Activated CD8-positive, alpha-beta memory T cell treated with anti-CD3 and anti-CD28 coated beads, Interleukin-2, amount 50 U/mL, for 1 hour (primary cell): ENCODE data around the gene TSPAN5.

ENCODE experiments used
- DNase-seq: peaks from one replicate; pipeline ENCODE4 v3.0.0-alpha.2; 2020; ENCODE audit errors: extremely low read depth

TSPAN5 gene

DNA sequence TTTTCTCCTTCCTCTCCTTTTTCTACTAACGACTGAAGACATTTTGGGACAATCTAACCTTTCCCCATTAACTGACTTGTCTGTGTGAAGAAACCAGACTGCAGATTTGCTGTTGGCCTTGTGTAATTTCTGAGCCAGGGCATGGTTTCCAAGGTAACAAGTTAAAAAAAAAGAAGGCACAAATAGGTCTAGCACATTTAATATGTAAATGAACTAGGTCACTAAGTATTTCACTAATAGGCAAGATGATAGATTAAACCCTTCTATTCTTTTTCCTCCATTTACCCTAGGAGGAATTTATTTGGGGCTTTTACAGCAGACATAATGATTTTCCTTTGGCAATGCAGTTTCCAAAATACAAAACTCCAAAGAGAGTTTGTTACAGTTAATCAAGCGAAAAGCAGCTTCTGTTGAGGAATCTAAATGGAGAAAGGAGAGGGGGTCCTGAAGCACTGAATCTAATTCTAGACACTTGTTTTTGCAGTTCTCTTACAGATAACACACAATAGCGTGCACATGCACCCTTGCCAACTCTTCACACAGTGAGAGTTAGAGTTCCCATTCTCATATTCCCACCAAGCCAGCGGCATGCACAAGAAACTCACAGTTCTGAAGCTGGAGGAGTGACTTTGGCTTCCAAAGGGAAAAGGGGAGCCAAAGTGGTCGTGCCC lies 72.0 kb downstream of the TSPAN5 start:
- no peak for DNase-seq

DNA sequence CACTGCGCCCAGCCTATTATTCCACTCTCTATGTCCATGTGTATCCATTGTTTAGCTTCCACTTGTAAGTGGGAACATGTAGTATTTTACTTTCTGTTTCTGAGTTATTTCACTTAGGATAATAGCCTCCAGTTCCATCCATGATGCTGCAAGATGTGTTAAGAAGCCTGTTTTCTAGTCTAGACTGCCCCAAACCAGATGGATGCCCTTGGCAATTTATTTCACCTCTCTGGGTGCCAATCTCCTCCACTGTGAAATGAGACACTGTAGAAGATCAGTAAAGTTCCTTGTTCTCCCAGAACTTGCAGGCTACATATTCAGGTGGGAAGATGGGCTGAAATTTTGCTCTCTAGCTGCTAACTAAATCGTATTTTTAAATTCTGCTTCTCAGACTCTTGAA lies 72.8 kb downstream of the TSPAN5 start:
- no peak for DNase-seq

DNA sequence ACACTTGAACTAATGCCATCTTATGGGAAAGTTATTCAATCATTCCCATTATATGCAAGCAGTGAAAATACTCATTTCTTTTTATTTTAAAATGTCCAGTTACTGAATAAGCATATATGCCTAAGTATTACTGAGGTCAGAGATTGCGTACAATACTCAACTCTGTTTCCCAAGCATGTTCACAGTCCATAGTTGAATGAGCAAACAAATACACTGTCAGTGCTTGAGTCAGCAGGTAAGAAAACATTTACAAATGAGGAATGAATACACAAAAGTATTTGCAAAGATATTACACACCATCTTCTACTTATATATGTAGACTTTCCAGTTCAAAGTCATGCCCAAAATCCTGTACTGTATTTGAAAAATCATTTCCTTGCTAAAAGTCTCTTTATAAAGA lies 74.1 kb downstream of the TSPAN5 start:
- no peak for DNase-seq

DNA sequence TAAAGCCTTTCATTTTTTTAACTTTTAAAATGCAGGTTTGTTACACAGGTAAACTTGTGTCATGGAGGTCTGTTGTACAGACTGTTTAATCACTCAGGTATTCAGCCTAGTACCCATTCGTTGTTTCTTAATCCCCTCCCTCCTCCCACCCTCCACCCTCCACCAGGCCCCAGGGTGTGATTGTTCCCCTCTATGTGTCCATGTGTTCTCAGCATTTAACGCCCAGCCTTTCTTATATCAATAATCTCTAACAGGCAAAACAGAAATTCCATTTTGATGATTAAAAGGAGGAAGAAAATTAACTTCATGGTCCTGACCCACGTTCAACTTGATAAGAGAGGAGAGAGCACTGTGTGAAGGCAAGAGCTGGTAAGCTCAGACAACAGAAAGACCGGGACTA lies 75.1 kb downstream of the TSPAN5 start:
- no peak for DNase-seq

DNA sequence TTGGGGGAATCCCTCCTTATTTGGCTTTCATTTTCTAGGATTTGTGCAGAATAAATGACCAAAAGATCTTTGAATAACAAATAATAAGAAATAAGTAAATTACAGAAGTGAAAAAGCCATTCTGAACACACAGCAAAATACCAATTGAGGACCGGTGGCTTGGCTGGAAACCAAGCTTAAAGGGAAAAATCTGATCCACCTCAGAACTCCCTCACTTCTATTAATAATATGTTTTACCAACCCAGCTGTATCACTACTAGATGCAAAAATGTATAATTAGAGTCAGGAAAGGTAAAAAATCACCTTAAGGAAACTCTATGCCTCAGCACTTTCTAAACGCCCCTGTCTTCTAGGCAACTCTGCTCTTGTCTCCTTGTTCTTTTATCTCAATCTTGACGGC lies 77.3 kb downstream of the TSPAN5 start:
- no peak for DNase-seq

DNA sequence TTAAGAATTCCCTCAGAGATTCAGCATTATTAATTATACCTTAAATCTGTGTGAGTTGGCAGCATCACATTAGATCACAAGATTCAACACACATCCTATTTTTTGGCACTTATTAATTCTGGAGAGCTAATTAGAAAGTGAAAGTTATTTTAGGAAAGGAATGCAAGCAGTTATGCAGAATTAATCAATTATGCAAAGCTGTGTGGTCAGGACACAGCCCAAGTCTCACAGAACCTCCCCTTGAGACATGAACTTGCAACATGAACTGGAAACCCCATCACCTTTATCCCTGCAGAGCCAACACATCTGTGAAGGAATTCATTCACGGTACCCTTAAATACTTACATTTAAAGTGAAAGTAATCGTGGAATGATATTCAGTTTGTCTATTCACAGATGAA lies 80.5 kb downstream of the TSPAN5 start:
- DNase-seq = no peak

DNA sequence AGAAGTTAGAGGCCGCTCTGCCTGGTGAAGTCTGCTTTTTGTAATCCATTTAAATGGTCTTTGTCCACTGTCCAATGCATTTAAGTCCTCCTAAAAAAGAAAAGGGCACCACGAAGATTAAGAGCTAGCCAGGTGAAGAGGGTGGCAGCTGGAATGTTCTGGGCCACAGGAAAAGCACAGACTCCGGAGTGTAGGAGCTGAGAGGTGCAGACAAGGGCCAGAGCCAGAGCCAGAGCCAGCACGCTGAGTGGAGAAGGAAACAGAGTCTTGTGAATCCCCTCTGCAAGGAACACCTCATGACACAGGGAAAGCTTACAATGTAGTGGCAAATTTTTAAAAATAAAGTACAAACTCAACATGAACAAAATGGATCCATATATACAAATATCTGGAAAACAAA lies 83.6 kb downstream of the TSPAN5 start:
- DNase-seq = no peak

DNA sequence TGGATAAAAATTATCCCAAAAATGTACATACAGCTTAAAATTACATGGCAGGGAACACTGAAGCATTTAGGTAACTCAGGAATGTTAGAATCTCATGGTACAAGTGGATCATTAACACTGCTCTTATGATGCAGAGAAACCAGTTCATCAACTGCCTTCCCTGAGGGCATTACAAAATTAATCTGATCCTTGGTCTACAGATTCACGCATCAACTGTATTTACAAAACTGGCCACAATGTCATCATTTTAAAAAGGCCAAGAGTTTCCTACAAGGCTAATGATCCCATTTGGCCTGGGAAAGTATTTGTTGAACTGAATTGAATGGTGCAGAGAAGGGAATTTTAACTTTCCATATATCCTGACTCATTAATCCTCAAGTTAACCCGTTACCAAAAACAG lies 84.6 kb downstream of the TSPAN5 start:
- DNase-seq = no peak

DNA sequence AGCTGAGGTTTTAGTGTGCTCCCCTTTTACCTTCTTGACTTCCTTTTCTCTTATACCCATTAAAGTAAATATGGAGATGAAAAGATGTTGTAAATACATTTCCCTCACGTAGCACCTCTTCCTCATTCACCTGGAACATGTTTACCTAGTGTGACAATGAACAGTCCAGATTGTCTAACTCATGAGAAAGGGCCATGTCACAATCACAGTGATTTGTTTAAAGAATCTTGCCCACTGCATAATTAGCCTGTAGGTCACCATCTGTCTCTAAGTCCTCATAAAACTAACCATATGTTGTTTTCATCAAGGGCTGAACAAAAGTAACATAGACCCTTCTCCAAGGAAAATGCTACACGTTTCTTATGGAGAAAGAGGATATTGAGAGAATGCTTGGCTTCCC lies 85.7 kb downstream of the TSPAN5 start:
- no peak for DNase-seq

DNA sequence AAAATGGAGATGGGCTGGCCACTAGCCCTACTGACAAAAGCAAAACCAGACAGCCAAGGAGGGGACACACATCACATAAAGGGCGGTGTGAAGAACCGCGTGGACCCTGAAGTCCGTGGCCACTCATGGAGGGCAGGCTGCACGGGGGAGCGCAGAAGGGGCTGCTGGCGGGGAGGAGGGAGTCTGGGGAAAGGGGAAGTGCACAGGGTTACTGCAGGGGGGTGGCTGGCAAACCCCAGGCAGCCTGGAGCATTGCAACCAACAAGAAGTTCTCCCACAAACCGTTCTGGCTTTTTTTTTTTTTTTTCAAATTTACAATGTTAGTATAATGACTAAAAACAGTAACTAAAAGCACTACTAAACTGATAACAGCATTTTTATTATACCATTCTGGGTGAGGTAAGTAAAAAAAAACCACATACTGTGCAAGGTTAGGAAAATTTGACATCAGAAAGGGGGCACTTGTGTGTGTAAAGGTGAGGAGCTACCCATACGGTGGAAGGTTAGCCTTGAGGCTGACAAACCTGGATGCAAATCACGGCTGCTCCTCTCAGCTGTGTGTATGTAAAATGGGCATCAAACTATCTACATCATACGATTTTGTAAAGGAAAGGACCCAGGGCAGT lies 87.1 kb downstream of the TSPAN5 start:
- DNase-seq = no peak

DNA sequence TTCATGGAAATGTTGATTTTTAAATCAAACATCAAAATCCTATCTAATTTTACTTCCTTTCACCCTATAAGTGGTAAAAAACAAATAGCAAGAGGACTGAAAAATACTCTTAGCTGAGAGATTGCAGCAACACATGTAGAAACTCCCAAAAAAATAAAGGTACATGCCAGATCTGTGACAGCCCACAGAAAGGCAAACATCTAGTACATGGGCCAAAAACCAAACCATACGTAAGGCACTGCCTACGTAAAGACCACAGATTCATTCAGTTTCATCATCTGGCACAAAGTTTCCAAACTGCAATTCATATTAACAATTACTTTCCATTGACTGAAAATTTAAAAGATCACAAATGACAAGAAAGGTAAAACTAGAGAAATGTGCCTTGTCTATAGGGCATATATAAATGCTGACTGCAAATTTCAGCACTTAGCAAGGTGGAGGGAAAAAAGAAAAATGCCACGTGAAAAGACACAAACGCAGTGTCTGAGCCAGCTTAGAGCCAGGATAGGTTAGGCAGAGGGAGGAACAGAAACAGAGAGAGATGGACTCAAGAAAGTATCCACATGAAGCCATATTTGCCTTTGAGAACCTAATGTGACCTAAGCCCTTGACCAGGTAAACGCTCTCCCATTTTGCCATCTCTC lies 88.1 kb downstream of the TSPAN5 start:
- no peak for DNase-seq

DNA sequence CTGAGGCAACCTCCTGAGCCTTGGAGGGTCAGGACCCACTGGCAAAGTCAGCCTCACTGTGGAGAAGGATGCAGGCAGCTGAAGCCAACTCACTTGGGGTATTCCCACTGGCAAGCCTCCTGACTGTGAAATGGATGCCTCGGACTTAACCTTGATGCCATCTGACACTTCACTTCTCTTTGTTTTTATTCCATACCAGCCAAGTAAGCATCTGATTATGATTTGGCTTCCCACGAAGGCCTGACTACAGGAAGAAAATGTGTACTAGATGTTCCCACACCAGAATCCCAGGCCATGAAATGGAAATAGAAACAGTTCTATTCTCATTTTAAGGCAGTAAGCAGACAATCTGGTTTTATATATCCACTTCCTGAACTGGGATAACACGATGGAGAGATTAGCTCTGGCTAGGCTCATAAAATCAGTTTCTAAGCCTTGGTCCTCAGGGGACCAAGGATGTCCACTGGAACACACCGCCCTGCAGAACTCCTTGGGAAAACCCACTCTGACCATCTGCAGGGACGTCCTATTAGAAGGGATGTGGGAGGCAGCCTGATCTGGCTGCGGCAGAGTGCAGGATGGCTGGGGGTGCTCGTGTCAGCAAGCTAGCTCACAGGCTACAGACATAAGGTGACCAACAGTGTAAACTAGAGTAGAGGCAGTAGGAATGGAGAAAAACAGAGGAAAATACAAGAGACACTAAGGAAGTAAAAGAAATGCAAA lies 89.3 kb downstream of the TSPAN5 start:
- no peak for DNase-seq

DNA sequence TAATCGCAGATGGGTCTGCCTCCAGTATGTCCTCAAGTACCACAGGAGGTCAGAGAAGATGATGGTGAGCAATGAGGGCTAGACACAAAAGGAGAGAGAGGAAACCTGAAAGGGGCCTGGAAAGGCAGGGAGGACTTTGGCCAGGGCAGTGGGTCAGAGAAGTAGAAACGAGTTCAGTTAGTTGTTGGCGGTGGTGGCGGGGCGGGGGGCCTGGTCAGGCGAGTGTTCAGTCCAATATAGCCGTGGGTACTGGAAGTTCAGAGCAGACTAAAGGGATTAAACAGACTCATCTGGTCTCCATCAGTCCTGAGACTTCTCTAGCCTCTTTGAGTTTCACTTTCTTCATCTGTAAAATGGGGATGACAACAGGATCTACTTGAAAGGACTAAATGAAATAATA lies 90.8 kb downstream of the TSPAN5 start:
- no peak for DNase-seq

DNA sequence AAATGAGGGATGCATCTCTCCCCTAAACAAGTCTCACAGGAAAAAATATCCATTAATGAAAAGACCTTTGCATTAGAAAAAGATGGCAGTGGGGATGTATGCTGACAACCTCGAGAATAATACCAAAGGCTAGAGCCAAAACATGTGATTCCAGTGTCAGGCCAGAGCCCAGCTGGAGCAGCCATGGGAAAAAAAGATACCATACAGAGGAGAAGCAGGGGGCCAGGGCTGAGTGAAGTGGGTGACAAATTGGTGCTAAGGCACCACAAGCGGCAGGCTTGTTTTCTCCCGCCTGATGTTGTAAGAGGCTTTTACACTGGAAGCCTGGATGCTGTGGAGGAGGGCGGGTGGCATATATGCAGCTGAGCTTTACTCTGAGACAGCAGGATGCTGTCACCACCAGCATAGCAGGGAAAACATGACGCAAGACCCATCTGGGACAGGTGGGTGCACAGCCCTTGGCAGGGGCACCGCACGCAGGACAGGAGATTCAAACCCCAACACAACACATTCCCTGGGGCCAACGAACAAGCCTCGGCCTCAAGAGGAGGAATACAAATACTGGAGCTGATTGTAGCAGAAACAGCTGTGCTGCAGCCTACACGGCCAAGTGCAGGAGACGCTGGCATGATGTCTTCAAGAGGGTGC lies 91.9 kb downstream of the TSPAN5 start:
- DNase-seq = no peak

DNA sequence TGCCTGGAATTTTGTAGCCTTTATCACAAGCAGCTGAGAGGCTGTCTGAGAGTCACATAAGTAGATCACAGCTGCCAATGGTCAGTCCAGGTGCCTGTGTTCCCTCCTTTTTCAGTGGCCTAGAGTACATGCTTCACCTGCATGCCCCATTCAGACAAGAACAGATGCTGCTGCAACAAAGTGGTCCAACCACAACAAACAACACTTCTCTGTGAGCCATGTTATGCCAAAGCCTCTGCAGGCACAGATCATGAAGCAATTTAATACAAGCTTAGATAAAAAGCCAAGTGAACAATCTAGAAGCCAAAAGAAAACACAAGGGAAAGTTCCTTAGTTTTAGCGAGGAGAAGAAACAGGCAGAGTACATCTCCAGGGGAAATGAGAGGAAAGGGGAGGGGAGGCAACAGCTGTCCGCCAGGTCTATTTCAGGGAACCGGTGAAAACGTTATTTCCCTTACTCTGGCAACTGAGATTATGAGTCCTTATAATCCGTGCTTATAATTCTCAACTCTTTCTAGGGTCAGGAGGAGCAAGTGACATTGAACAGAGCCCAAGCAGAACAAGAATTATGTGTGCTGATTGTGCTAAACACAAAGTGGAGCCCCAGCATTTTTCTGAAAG lies 92.6 kb downstream of the TSPAN5 start:
- no peak for DNase-seq

DNA sequence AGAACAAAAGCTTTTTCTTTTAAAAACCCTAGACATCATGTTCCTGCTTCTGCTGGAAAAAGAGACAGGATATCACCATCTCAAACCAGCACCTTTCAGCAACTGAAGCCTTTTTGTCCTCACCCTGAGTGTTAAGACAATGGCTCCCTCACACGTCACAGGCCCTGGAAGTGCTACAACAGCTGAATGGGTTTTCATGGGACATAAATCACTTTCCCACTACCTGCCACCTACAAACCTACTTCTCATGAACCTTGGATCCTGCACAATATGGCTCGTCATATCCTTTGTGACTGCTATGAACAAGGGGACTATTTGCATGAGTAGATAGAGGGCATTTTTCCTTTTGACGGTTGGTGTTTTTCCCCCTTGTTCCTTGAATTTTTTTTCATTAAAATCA lies 93.6 kb downstream of the TSPAN5 start:
- DNase-seq = no peak

DNA sequence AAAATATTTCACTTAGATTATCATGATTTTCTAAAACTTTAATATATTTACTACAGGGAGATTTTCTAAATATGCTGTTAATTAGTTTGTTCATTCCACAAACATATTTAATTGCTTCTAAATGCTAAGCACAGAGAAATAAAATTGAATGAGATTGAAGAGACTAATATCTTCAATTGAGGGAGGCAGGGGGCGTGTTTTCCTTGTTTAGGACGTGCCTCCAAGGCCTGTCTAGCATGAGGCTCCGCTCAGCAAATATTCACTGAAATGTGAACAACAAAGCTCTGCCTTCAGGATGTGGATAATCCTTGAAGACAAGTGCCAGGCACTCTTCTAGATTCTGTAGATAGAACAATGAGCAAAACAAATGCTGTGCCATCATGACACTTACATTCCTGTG lies 98.1 kb downstream of the TSPAN5 start:
- DNase-seq = no peak

DNA sequence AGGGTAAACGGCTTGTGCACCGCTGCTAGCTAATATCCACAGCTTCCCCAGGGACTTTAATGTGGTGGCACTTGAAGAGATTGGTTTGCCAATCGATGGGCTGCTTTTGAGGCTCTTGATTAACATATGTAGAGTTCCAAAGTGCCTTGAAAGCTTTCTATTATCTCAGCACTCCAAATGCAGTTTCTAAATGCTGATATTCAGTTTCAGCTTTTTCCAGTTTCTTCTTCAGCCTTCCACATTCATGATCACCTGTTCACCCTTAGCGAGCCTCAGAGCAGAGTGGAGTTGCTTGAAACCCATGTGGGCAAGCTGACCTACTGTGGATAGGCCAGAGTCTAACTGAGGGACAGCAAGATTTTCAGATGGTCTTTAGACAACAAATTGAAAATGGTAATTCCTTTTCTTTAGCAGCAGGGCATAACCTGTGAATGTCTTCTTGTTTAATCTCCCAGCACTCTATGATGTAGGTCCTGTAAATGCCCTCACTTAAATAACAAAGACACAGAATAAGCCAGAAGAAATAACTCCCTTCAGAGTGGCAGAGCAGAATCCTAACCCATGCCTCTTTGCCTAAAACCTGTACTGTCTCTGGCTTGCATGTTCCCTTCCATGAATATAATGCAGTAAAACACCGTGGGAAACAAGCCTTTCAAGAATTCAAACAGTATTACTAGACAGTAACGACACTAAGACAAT lies 99.8 kb downstream of the TSPAN5 start:
- no peak for DNase-seq

DNA sequence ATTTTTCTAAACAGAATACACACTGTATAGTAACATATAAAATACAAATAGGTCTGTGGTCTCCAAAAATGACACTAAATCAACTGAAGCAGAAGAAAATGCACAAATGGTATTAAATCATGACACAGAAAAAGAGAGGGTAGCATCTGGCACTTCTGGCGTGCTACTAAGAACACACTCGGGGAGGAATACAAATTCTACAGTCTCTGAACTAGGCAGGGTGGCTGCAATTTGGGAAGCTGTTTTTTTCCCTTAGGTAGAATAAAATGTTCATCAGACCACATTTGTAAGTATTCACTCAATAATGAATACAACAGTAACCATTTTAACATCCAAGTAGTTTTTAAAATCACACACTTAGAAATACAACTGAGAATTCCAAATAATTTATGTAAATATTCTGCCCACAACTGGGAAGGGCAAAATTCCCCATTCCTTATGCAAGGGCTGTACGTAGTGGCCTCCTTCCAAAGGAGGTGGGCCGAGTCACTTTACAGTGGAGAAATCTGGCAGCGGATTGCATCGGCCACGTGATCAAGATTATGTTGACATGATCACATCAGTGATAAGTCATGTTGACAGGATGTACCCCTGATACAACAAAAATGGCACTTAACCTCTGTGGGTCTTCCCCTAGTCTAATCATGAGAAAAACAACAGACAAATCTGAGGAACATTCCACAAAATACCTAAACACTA lies 101.1 kb downstream of the TSPAN5 start:
- no peak for DNase-seq

DNA sequence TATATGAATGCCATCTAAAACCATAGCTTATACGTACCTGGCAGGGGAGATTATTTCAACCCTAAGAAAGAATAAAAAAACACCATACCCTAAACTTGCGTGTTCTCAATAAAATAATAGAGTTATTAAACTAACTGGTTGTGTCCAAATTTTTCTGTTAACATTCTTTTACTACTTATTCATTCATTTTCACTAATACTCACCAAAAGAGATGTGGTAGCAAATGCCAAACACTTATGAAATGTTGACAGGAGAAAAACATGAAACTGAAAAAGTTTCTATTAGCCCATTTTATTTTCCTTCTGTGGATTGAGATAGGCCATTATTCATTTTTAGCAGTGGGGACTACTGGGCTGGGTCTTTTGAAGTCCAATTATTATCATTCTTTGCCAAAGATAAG lies 102.0 kb downstream of the TSPAN5 start:
- no peak for DNase-seq
